Caco-2 (cell line): ENCODE data around the gene EPHB2. TPM values are rescaled to one million over a fixed set of nuclear protein-coding genes. Genes with fewer than 3 reads are reported as not detected.

Experiments used
- BruUV-seq: library from RNA; stranded (reverse); fragments of 400-500 nt; replicated peaks from 2 replicates; lab custom pipeline; 2021; lab: Mats Ljungman, UMichigan
- CTCF ChIA-PET: fragments of 300-600 bp; sonication (Branson Sonifier 250); formaldehyde crosslinking; loops from one replicate; lab custom pipeline; 2022; ENCODE audit warnings: antibody characterized with exemption; lab: Charles Lee
- POLR2A ChIA-PET: fragments of 300-600 bp; sonication (Branson Sonifier 250); formaldehyde crosslinking; loops from one replicate; lab custom pipeline; 2022; ENCODE audit warnings: antibody characterized with exemption; lab: Charles Lee
- DNase-seq, 2 experiments: peaks; one replicate each; pipeline versions ENCODE4 v3.0.0 to v3.0.0-alpha.2; 2020 to 2022
- H3K27me3 ChIP-seq: replicated peaks from 2 replicates; pipeline ENCODE4 v1.6.0; 2011; ENCODE audit warnings: low read length; ENCODE audit not compliant: control insufficient read depth, insufficient read depth
- H3K36me3 ChIP-seq: 2 replicates; pipeline ENCODE4 v1.5.1; 2011; ENCODE audit warnings: low read length; ENCODE audit not compliant: control insufficient read depth, insufficient read depth
- H3K4me1 ChIP-seq: fragments of 250-450 bp; sonication (Bioruptor Pico); 2 replicates; pipeline ENCODE4 v1.5.1; 2020; ENCODE audit warnings: mild to moderate bottlenecking
- H3K4me3 ChIP-seq: 2 replicates; pipeline ENCODE4 v1.5.1; 2011; ENCODE audit warnings: low read depth, mild to moderate bottlenecking, control low read depth, low read length
- H3K9me3 ChIP-seq: fragments of 250-450 bp; sonication (Bioruptor Pico); 2 replicates; pipeline ENCODE4 v1.5.1; 2020; ENCODE audit warnings: mild to moderate bottlenecking, moderate library complexity
- H3K27ac Mint-ChIP-seq: one replicate; pipeline ENCODE4 v1.8.0; 2022; ENCODE audit warnings: mixed read lengths; ENCODE audit not compliant: unreplicated experiment
- H3K27me3 Mint-ChIP-seq: one replicate; pipeline ENCODE4 v1.8.0; 2022; ENCODE audit warnings: mixed read lengths; ENCODE audit not compliant: insufficient read depth, unreplicated experiment
- H3K36me3 Mint-ChIP-seq: one replicate; pipeline ENCODE4 v1.8.0; 2022; ENCODE audit warnings: mild to moderate bottlenecking, mixed read lengths; ENCODE audit not compliant: insufficient read depth, unreplicated experiment
- H3K4me1 Mint-ChIP-seq: one replicate; pipeline ENCODE4 v1.8.0; 2022; ENCODE audit warnings: low read depth, mixed read lengths; ENCODE audit not compliant: unreplicated experiment
- H3K4me3 Mint-ChIP-seq: one replicate; pipeline ENCODE4 v1.8.0; 2022; ENCODE audit warnings: mild to moderate bottlenecking, moderate library complexity, mixed read lengths; ENCODE audit not compliant: unreplicated experiment
- H3K9me3 Mint-ChIP-seq: one replicate; pipeline ENCODE4 v1.8.0; 2022; ENCODE audit warnings: mixed read lengths; ENCODE audit not compliant: unreplicated experiment
- CTCF ChIP-seq, 2 experiments: fragments of 200-600 bp in 1 of 2; IDR thresholded peaks; 1 replicate in 1 of 2; 2 replicates in 1 of 2; pipeline versions ENCODE4 v1.5.1 to v1.8.0; 2011 to 2022; ENCODE audit warnings: antibody characterized with exemption in 1 of 2, control low read depth in 1 of 2, inconsistent platforms in 1 of 2, low read depth in 1 of 2, low read length in 1 of 2, mild to moderate bottlenecking in 1 of 2, moderate library complexity in 1 of 2; ENCODE audit not compliant: insufficient read depth in 1 of 2, severe bottlenecking in 1 of 2, unreplicated experiment in 1 of 2
- intact Hi-C: fragments of 100-400 bp; cut with micrococcal nuclease; formaldehyde crosslinking; loops from one replicate; pipeline ENCODE4 v1.10.0; 2022; ENCODE audit not compliant: unreplicated experiment
- total RNA-seq: library from RNA; stranded (reverse); gene quantifications from 2 replicates; pipeline ENCODE4 v1.2.3, GENCODE V29; 2022

The EPHB2 gene
- total RNA-seq, 1 experiment from 2014 or later = 30.1 TPM

DNA sequence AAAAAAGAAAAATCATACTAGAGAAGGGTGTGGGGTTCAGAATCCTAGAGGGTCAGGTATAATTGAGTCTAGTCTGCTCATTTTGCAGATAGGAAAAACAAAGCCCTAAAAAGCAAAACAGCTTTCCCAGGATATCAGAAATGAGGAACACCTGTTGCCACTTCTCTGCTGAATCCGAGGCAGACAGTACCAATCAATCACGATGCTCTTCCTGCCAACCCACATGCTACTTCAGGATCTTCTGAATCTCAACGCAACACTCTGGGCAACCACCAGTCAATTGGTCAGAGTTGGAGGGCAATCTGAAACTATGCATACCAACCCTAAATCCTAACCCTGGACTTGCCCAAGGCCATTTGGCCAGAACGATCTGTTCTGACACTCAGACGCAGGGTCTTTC lies 128.3 kb downstream of the EPHB2 start:
- CTCF ChIA-PET = interaction anchor here (0.7 kb wide), 1 partner anchor 53 kb away, joined by 4 read pairs; no protein-coding TSS in a partner anchor
- TF ChIP-seq CTCF (IDR thresholded peaks at IDR 0.05; ENCODE audit: insufficient read depth in 1 of 2, low read depth in 1 of 2, low read length in 1 of 2, severe bottlenecking in 1 of 2, unreplicated experiment in 1 of 2) = no peak
- POLR2A ChIA-PET = no interaction called here
- DNase-seq = no peak
- H3K27me3 ChIP-seq = no peaks in the 10 kb centered on the region
- no peaks in the 10 kb centered on the region for H3K27me3 Mint-ChIP-seq
- no peaks in the 10 kb centered on the region for H3K4me1 ChIP-seq
- H3K4me3 Mint-ChIP-seq = no peak overlapping the region
- intact Hi-C loops = no loop called here
- no peaks in the 10 kb centered on the region for H3K9me3 ChIP-seq
- no peaks in the 10 kb centered on the region for H3K9me3 Mint-ChIP-seq
- no peaks in the 10 kb centered on the region for H3K4me1 Mint-ChIP-seq
- peaks cover 5% of the 10 kb centered on the region for H3K36me3 Mint-ChIP-seq
- no peak overlapping the region for H3K27ac Mint-ChIP-seq
- H3K36me3 ChIP-seq = no peaks in the 10 kb centered on the region
- no peak overlapping the region for H3K4me3 ChIP-seq
- no TSS peak for BruUV-seq

DNA sequence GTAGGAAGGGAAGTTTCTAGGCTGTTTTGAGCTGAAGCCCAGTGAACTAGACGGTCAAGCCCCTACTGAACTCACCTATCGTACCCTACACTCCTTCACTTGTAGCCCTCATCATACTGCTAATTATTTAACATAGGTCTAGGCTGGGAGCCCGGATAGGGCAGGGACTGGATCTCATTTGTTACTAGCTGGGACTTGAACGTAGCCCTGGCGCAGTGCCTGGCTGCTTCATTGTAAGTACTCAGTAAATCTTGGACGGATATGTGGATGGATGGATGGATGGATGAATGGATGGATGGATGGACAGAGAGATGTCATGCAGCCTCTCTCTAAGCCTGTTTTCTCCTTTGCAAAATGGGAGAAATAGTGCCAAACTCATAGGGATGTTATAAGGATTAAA lies 129.2 kb downstream of the EPHB2 start:
- H3K9me3 Mint-ChIP-seq = no peaks in the 10 kb centered on the region
- Histone ChIP-seq H3K27me3 (no peaks in the 10 kb centered on the region), H3K4me3 (no peak overlapping the region), H3K4me1 (no peaks in the 10 kb centered on the region), H3K9me3 (no peaks in the 10 kb centered on the region), H3K36me3 (no peaks in the 10 kb centered on the region)
- intact Hi-C loops = no loop called here
- no peak for DNase-seq
- no peak for TF ChIP-seq CTCF (IDR thresholded peaks at IDR 0.05; ENCODE audit: insufficient read depth in 1 of 2, low read depth in 1 of 2, low read length in 1 of 2, severe bottlenecking in 1 of 2, unreplicated experiment in 1 of 2)
- H3K4me1 Mint-ChIP-seq = no peaks in the 10 kb centered on the region
- H3K4me3 Mint-ChIP-seq = no peak overlapping the region
- no peak overlapping the region for H3K27ac Mint-ChIP-seq
- ChIA-PET POLR2A (no interaction called here), CTCF (no interaction called here)
- H3K27me3 Mint-ChIP-seq = no peaks in the 10 kb centered on the region
- H3K36me3 Mint-ChIP-seq = peaks cover 5% of the 10 kb centered on the region
- BruUV-seq = no TSS peak

GRCh38 chr1:22841142-22841541 lies 130.5 kb downstream of the EPHB2 start:
- intact Hi-C loops = no loop called here
- Mint-ChIP-seq H3K27ac (no peak overlapping the region), H3K4me3 (no peak overlapping the region), H3K9me3 (no peaks in the 10 kb centered on the region), H3K4me1 (peaks cover 8% of the 10 kb centered on the region), H3K27me3 (no peaks in the 10 kb centered on the region), H3K36me3 (peaks cover 5% of the 10 kb centered on the region)
- ChIA-PET CTCF (no interaction called here), POLR2A (no interaction called here)
- no TSS peak for BruUV-seq
- Histone ChIP-seq H3K27me3 (no peaks in the 10 kb centered on the region), H3K9me3 (no peaks in the 10 kb centered on the region), H3K4me1 (no peaks in the 10 kb centered on the region), H3K4me3 (no peak overlapping the region), H3K36me3 (no peaks in the 10 kb centered on the region)
- no peak for TF ChIP-seq CTCF (IDR thresholded peaks at IDR 0.05; ENCODE audit: insufficient read depth in 1 of 2, low read depth in 1 of 2, low read length in 1 of 2, severe bottlenecking in 1 of 2, unreplicated experiment in 1 of 2)
- DNase-seq = no peak
